Body of pancreas (tissue), 4 donors: Measurements from ENCODE around the gene CAPN15.

Experiments used
- CTCF ChIP-seq, 7 experiments: fragments of 450-650 bp in 4 of 7; fragments of 200-600 bp in 3 of 7; sonication (generic) in 3 of 7; IDR thresholded peaks; one replicate each; pipeline ENCODE4 v1.5.1; 2016 to 2019; ENCODE audit warnings: antibody characterized with exemption in 7 of 7
- POLR2A ChIP-seq, 3 donors: fragments of 450-650 bp; IDR thresholded peaks; one replicate each; pipeline ENCODE4 v1.6.1; 2016; ENCODE audit warnings: antibody characterized with exemption in 3 of 3, mild to moderate bottlenecking in 2 of 3

- TF ChIP-seq CTCF (IDR thresholded peaks at IDR 0.05) (no peak), POLR2A (IDR thresholded peaks at IDR 0.05) (no peak)
Measured at GRCh38 chr16:603933-604332, 76.4 kb downstream of the CAPN15 start.
